Uterus (tissue), 2 donors: ENCODE results near the gene TTC7B.

Experiments used
- CTCF ChIP-seq, 4 experiments: fragments of 200-600 bp in 2 of 4; fragments of 450-650 bp in 2 of 4; sonication (generic) in 2 of 4; IDR thresholded peaks; one replicate each; pipeline ENCODE4 v1.5.1; 2016 to 2019; ENCODE audit warnings: antibody characterized with exemption in 4 of 4, mild to moderate bottlenecking in 2 of 4, moderate library complexity in 1 of 4
- POLR2A ChIP-seq, 2 donors: fragments of 450-650 bp; IDR thresholded peaks; one replicate each; pipeline ENCODE4 v1.6.1; 2016; ENCODE audit warnings: antibody characterized with exemption in 2 of 2, mild to moderate bottlenecking in 1 of 2, moderate library complexity in 1 of 2

GRCh38 chr14:90571149-90571947 is 244.9 kb downstream of the TTC7B start:
- TF ChIP-seq CTCF (IDR thresholded peaks at IDR 0.05) (no peak), POLR2A (IDR thresholded peaks at IDR 0.05) (no peak)
